Gastroesophageal sphincter (tissue), 4 donors: ENCODE data around the gene CHCT1. TPM values are rescaled to one million over a fixed set of nuclear protein-coding genes. Genes with fewer than 3 reads are reported as not detected.
"Not testable (repeated sequence)": the region's sequence is repeated elsewhere in the genome, so short reads cannot be mapped to it uniquely, and the experiment has no call there.

Experiments
- ATAC-seq: fragments of 150-250 bp; one replicate; pipeline ENCODE4 v1.9.1; 2016; ENCODE audit warnings: mild to moderate bottlenecking, moderate library complexity
- H3K27ac ChIP-seq, 4 donors: fragments of 200-600 bp; sonication (generic) in 3 of 4; 1 replicate in 3 of 4; 2 replicates in 1 of 4; pipeline ENCODE4 v1.5.1; 2016 to 2019
- H3K27me3 ChIP-seq: fragments of 200-600 bp; sonication (generic); one replicate; pipeline ENCODE4 v1.5.1; 2019
- H3K36me3 ChIP-seq, 2 donors: fragments of 200-600 bp; sonication (generic); one replicate each; pipeline ENCODE4 v1.5.1; 2019; ENCODE audit warnings: control low read depth in 1 of 2
- H3K4me1 ChIP-seq, 3 donors: fragments of 200-600 bp; sonication (generic); 1 replicate in 2 of 3; 2 replicates in 1 of 3; pipeline ENCODE4 v1.5.1; 2016 to 2019; ENCODE audit warnings: control low read depth in 2 of 3
- H3K4me3 ChIP-seq, 2 donors: fragments of 200-600 bp; sonication (generic); one replicate each; pipeline ENCODE4 v1.5.1; 2019; ENCODE audit warnings: mild to moderate bottlenecking in 1 of 2, moderate library complexity in 1 of 2
- H3K9me3 ChIP-seq, 3 donors: fragments of 200-600 bp; sonication (generic); one replicate each; pipeline ENCODE4 v1.5.1; 2017 to 2019; ENCODE audit warnings: control low read depth in 2 of 3
- CTCF ChIP-seq, 4 experiments: fragments of 200-600 bp in 2 of 4; fragments of 450-650 bp in 2 of 4; sonication (generic) in 1 of 4; IDR thresholded peaks; one replicate each; pipeline ENCODE4 v1.5.1; 2017 to 2019; ENCODE audit warnings: antibody characterized with exemption in 4 of 4, mild to moderate bottlenecking in 2 of 4, moderate library complexity in 2 of 4
- EP300 ChIP-seq: sonication (generic); formaldehyde crosslinking; IDR thresholded peaks from one replicate; pipeline ENCODE4 v1.6.1; 2017; ENCODE audit warnings: antibody characterized with exemption, mild to moderate bottlenecking
- POLR2A ChIP-seq, 2 donors: fragments of 450-650 bp; IDR thresholded peaks; one replicate each; pipeline ENCODE4 v1.6.1; 2017; ENCODE audit warnings: antibody characterized with exemption in 2 of 2, mild to moderate bottlenecking in 2 of 2, moderate library complexity in 1 of 2
- POLR2AphosphoS5 ChIP-seq: sonication (generic); formaldehyde crosslinking; IDR thresholded peaks from one replicate; pipeline ENCODE4 v1.6.1; 2017; ENCODE audit warnings: antibody characterized with exemption
- WGBS, 2 donors: methylation state at CpG; one replicate each; pipeline ENCODE4 v1.1.5; 2018; ENCODE audit warnings: low coverage in 1 of 2; 5-methylcytosine and 5-hydroxymethylcytosine counted together
- total RNA-seq, 4 donors: library from RNA; depleted of rRNA; stranded (reverse); fragments of >200 nt; gene quantifications; one replicate each; pipeline ENCODE4 v1.1.0, GENCODE V29; 2016

Gene CHCT1
- total RNA-seq = not detected

GRCh38 chr17:60422162-60422665 is at the start of gene CHCT1:
CHCT1 (plus strand) TSS chr17:60422489; CDS start chr17:60422593, 104 bp downstream.
- Histone ChIP-seq H3K4me3 (peak within 1 kb of the TSS; percentile 32 to 56), H3K27me3 (no peaks in the 10 kb centered on the region), H3K36me3 (no peaks in the 10 kb centered on the region), H3K9me3 (no peaks in the 10 kb centered on the region), H3K4me1 (peaks cover 0 to 17% (median 0%) of the 10 kb centered on the region in 3 donors), H3K27ac (peak within 1 kb of the TSS in 1 of 4 donors; percentile 68)
- TF ChIP-seq CTCF (IDR thresholded peaks at IDR 0.05) = no peak
- no peak for TF ChIP-seq POLR2A (IDR thresholded peaks at IDR 0.05)
- TF ChIP-seq EP300 = no peak
- TF ChIP-seq POLR2AphosphoS5 = no peak
- 66% methylated on average over 4 of the region's 18 CpGs; no CpG with 5 or more reads in 1 of the 2 donors for WGBS, 2 donors
- no peak for ATAC-seq

GRCh38 chr17:60372790-60373483 is 49.4 kb upstream of the CHCT1 start:
- 71 to 72% methylated on average over 2 to 6 of the region's 6 CpGs for WGBS, 2 donors

GRCh38 chr17:60378187-60378586 is 44.1 kb upstream of the CHCT1 start:
- ATAC-seq = not testable (repeated sequence)

More at GRCh38 chr17:60372790-60373483, 49.4 kb upstream of the CHCT1 start:
- no peak overlapping the region for H3K27ac ChIP-seq
- no peaks in the 10 kb centered on the region for H3K27me3 ChIP-seq
- no peak overlapping the region for H3K4me3 ChIP-seq
- H3K36me3 ChIP-seq = no peaks in the 10 kb centered on the region
- H3K9me3 ChIP-seq = no peaks in the 10 kb centered on the region
- TF ChIP-seq POLR2AphosphoS5 (no peak), CTCF (IDR thresholded peaks at IDR 0.05) (no peak), EP300 (no peak), POLR2A (IDR thresholded peaks at IDR 0.05) (no peak)
- ATAC-seq = no peak
- peaks cover 0 to under 1% (median 0%) of the 10 kb centered on the region in 3 donors for H3K4me1 ChIP-seq

GRCh38 chr17:60379461-60379860 is 42.8 kb upstream of the CHCT1 start:
- ATAC-seq, H3K36me3 ChIP-seq, H3K27ac ChIP-seq, H3K9me3 ChIP-seq, H3K4me3 ChIP-seq, H3K27me3 ChIP-seq: not testable (repeated sequence)
- peaks cover 0 to 31% (median 0%) of the 10 kb centered on the region in 3 donors for H3K4me1 ChIP-seq
- 30 to 48% methylated on average over 3 of the region's 3 CpGs for WGBS, 2 donors

More at GRCh38 chr17:60378187-60378586, 44.1 kb upstream of the CHCT1 start:
- H3K9me3 ChIP-seq, H3K27ac ChIP-seq, H3K36me3 ChIP-seq, H3K27me3 ChIP-seq, H3K4me3 ChIP-seq: not testable (repeated sequence)
- 95% methylated on average over 1 of the region's 1 CpG; no CpG with 5 or more reads in 1 of the 2 donors for WGBS, 2 donors
- H3K4me1 ChIP-seq = peaks cover 0 to 20% (median 0%) of the 10 kb centered on the region in 3 donors

GRCh38 chr17:60381958-60382357 is 40.3 kb upstream of the CHCT1 start:
- H3K27ac ChIP-seq = no peak overlapping the region
- no peak overlapping the region for H3K4me3 ChIP-seq
- H3K9me3 ChIP-seq = no peaks in the 10 kb centered on the region
- 63 to 94% methylated on average over 2 to 3 of the region's 4 CpGs for WGBS, 2 donors
- no peaks in the 10 kb centered on the region for H3K36me3 ChIP-seq
- TF ChIP-seq POLR2AphosphoS5 (no peak), POLR2A (IDR thresholded peaks at IDR 0.05) (no peak), CTCF (IDR thresholded peaks at IDR 0.05) (no peak), EP300 (no peak)
- H3K27me3 ChIP-seq = no peaks in the 10 kb centered on the region
- H3K4me1 ChIP-seq = peaks cover 2 to 56% (median 11%) of the 10 kb centered on the region in 3 donors
- ATAC-seq = no peak

GRCh38 chr17:60383379-60383778 is 38.9 kb upstream of the CHCT1 start:
- ATAC-seq = no peak
- peaks cover 2 to 66% (median 16%) of the 10 kb centered on the region in 3 donors for H3K4me1 ChIP-seq
- H3K36me3 ChIP-seq = no peaks in the 10 kb centered on the region
- H3K4me3 ChIP-seq = no peak overlapping the region
- WGBS, 2 donors = 49 to 67% methylated on average over 2 to 3 of the region's 3 CpGs
- TF ChIP-seq POLR2A (IDR thresholded peaks at IDR 0.05) (no peak), EP300 (no peak), POLR2AphosphoS5 (no peak)
- H3K27ac ChIP-seq = no peak overlapping the region
- no peaks in the 10 kb centered on the region for H3K9me3 ChIP-seq
- H3K27me3 ChIP-seq = no peaks in the 10 kb centered on the region

GRCh38 chr17:60384921-60385320 is 37.4 kb upstream of the CHCT1 start:
- H3K4me1 ChIP-seq = peaks cover 2 to 73% (median 26%) of the 10 kb centered on the region in 3 donors
- H3K36me3 ChIP-seq, H3K27me3 ChIP-seq, H3K27ac ChIP-seq, H3K9me3 ChIP-seq, H3K4me3 ChIP-seq, ATAC-seq: not testable (repeated sequence)
- WGBS, 2 donors = 98 to 100% methylated on average over 2 to 4 of the region's 7 CpGs
